Subcutaneous preadipocyte (primary cell): Measurements from ENCODE around the gene FOXL1. TPM values are rescaled to one million over a fixed set of nuclear protein-coding genes. Genes with fewer than 3 reads are reported as not detected.

Experiments
- total RNA-seq: library from RNA; depleted of rRNA; stranded (reverse); fragments of >200 nt; gene quantifications from 2 replicates; pipeline ENCODE4 v1.2.3, GENCODE V29; 2012

The FOXL1 gene
- total RNA-seq = 14.0 and 32.6 TPM in 2 replicates

GRCh38 chr16:86578061-86578599 is at the start of gene FOXL1:
Gene FOXL1 (plus strand): TSS chr16:86578549. CDS start chr16:86578724, 175 bp downstream.

GRCh38 chr16:86554917-86555703 is 23.2 kb upstream of the FOXL1 start, which contains the start of gene MTHFSD:
Gene MTHFSD (minus strand): TSS chr16:86555235. CDS start chr16:86555184, 51 bp downstream.

GRCh38 chr16:86566601-86566965 is 11.8 kb upstream of the FOXL1 start, which contains the start of gene FOXC2:
Gene FOXC2 (plus strand): TSS chr16:86566829. CDS start chr16:86567336, 507 bp downstream.

Other genes with a start within 250 kb of the FOXL1 start
- under 0.01 and 1.6 TPM in 2 replicates for gene FOXF1, start 68.0 kb upstream of the FOXL1 start, total RNA-seq
- 16.5 and 19.9 TPM in 2 replicates for gene MTHFSD, start 23.3 kb upstream of the FOXL1 start, total RNA-seq
- gene FOXC2, start 11.7 kb upstream of the FOXL1 start, total RNA-seq = 1.1 and 4.5 TPM in 2 replicates